T-cell (primary cell): ENCODE data around the gene GABRG3. TPM values are rescaled to one million over a fixed set of nuclear protein-coding genes. Genes with fewer than 3 reads are reported as not detected.
"Not testable (repeated sequence)": the region's sequence is repeated elsewhere in the genome, so short reads cannot be mapped to it uniquely, and the experiment has no call there.

Experiments used
- ATAC-seq, 4 experiments: fragments of 200-7000 bp in 3 of 4; fragments of 150-1000 bp in 1 of 4; cut with Tn5 transposase; replicated peaks in 1 of 4; 1 replicate in 3 of 4; 2 replicates in 1 of 4; pipeline ENCODE4 v1.10.0; 2021; ENCODE audit warnings: moderate library complexity in 3 of 4, mild to moderate bottlenecking in 2 of 4, moderate number of reproducible peaks in 1 of 4
- CTCF ChIA-PET, 2 donors: fragments of 300-600 bp; sonication (Branson Sonifier 250); formaldehyde crosslinking; loops; one replicate each; lab custom pipeline; 2022; ENCODE audit warnings: antibody characterized with exemption in 2 of 2; lab: Charles Lee
- POLR2A ChIA-PET, 2 donors: fragments of 300-600 bp; sonication (Branson Sonifier 250); formaldehyde crosslinking; loops; one replicate each; lab custom pipeline; 2022; ENCODE audit warnings: antibody characterized with exemption in 2 of 2; lab: Charles Lee
- DNase-seq, 35 experiments: peaks; one replicate each; pipeline versions ENCODE4 v3.0.0 to v3.0.0-alpha.2; 2013 to 2023
- H3K27ac ChIP-seq: one replicate; pipeline ENCODE4 v1.5.1; 2013; ENCODE audit warnings: low read length
- H3K27me3 ChIP-seq, 2 experiments: replicated peaks in 1 of 2; 1 replicate in 1 of 2; 2 replicates in 1 of 2; pipeline versions ENCODE4 v1.6.1 to v1.7.0; 2013; ENCODE audit warnings: low read length in 1 of 2, mixed read lengths in 1 of 2; ENCODE audit not compliant: control insufficient read depth in 2 of 2, insufficient read depth in 2 of 2; ENCODE audit errors: extremely low read depth in 1 of 2
- H3K36me3 ChIP-seq, 2 donors: 1 replicate in 1 of 2; 2 replicates in 1 of 2; pipeline versions ENCODE4 v1.6.1 to v1.7.0; 2013; ENCODE audit warnings: low read length in 1 of 2; ENCODE audit not compliant: control insufficient read depth in 2 of 2, insufficient read depth in 1 of 2; ENCODE audit errors: extremely low read depth in 1 of 2
- H3K4me1 ChIP-seq, 2 experiments: 1 replicate in 1 of 2; 2 replicates in 1 of 2; pipeline versions ENCODE4 v1.6.1 to v1.7.0; 2013; ENCODE audit warnings: low read length in 2 of 2, mixed read lengths in 1 of 2; ENCODE audit not compliant: insufficient read depth in 2 of 2, control insufficient read depth in 1 of 2; ENCODE audit errors: extremely low read depth in 1 of 2
- H3K4me3 ChIP-seq, 2 donors: 1 replicate in 1 of 2; 2 replicates in 1 of 2; pipeline versions ENCODE4 v1.5.1 to v1.7.0; 2013; ENCODE audit warnings: mild to moderate bottlenecking in 2 of 2, low read length in 1 of 2, moderate library complexity in 1 of 2; ENCODE audit not compliant: control insufficient read depth in 1 of 2; ENCODE audit errors: extremely low read depth in 1 of 2
- H3K9me3 ChIP-seq: 2 replicates; pipeline ENCODE4 v1.7.0; 2013
- H3K27ac Mint-ChIP-seq, 2 donors: one replicate each; pipeline ENCODE4 v1.8.0; 2020 to 2021; ENCODE audit warnings: mild to moderate bottlenecking in 2 of 2, mixed read lengths in 2 of 2
- H3K27me3 Mint-ChIP-seq, 2 donors: one replicate each; pipeline ENCODE4 v1.8.0; 2021 to 2022; ENCODE audit warnings: mixed read lengths in 2 of 2
- H3K36me3 Mint-ChIP-seq: one replicate; pipeline ENCODE4 v1.8.0; 2021; ENCODE audit warnings: mixed read lengths
- H3K4me1 Mint-ChIP-seq, 3 donors: one replicate each; pipeline ENCODE4 v1.8.0; 2020 to 2022; ENCODE audit warnings: mixed read lengths in 3 of 3, mild to moderate bottlenecking in 1 of 3
- H3K4me3 Mint-ChIP-seq, 3 donors: one replicate each; pipeline ENCODE4 v1.8.0; 2020 to 2022; ENCODE audit warnings: mild to moderate bottlenecking in 3 of 3, mixed read lengths in 3 of 3, moderate library complexity in 3 of 3
- H3K9me3 Mint-ChIP-seq, 3 donors: one replicate each; pipeline ENCODE4 v1.8.0; 2020 to 2022; ENCODE audit warnings: mixed read lengths in 3 of 3
- WGBS: methylation state at CpG from one replicate; pipeline ENCODE4 v1.1.5; 2013; ENCODE audit warnings: missing lambda C conversion rate; ENCODE audit not compliant: insufficient coverage; 5-methylcytosine and 5-hydroxymethylcytosine counted together
- total RNA-seq, 35 experiments: library from RNA in 6 of 35; stranded (reverse) in 6 of 35; fragments of 120-200 nt in 1 of 35; gene quantifications; one replicate each; pipeline versions ENCODE4 v1.2.1 to v1.2.4 and lab custom pipeline; 2013 to 2026

Gene GABRG3
- total RNA-seq, 5 donors from 2014 or later (not counting 1 experiment from before 2014, with no cell fraction given): not detected

- no peak overlapping the region for H3K27ac Mint-ChIP-seq
- no peaks in the 10 kb centered on the region for H3K36me3 Mint-ChIP-seq
- Histone ChIP-seq H3K27me3 (peaks cover 0 to 5% of the 10 kb centered on the region in 2 experiments), H3K36me3 (no peaks in the 10 kb centered on the region), H3K4me3 (no peak overlapping the region), H3K9me3 (no peaks in the 10 kb centered on the region), H3K4me1 (no peaks in the 10 kb centered on the region), H3K27ac (no peak overlapping the region)
- H3K27me3 Mint-ChIP-seq: no peaks in the 10 kb centered on the region
- peaks cover 0 to 3% (median 0%) of the 10 kb centered on the region in 3 donors for H3K9me3 Mint-ChIP-seq
- CTCF ChIA-PET: no interaction called here
- no peak overlapping the region for H3K4me3 Mint-ChIP-seq
- ATAC-seq: no peak
- WGBS: 70% methylated on average over 7 of the region's 7 CpGs
- no peaks in the 10 kb centered on the region for H3K4me1 Mint-ChIP-seq
- POLR2A ChIA-PET: no interaction called here
- DNase-seq: no peak
Measured at GRCh38 chr15:27360316-27360715, 389.3 kb downstream of the GABRG3 start.

GRCh38 chr15:27361438-27361837 is 390.5 kb downstream of the GABRG3 start:
- Histone ChIP-seq H3K9me3 (no peaks in the 10 kb centered on the region), H3K4me3 (no peak overlapping the region), H3K4me1 (no peaks in the 10 kb centered on the region), H3K36me3 (no peaks in the 10 kb centered on the region), H3K27ac (no peak overlapping the region), H3K27me3 (peaks cover 0 to 5% of the 10 kb centered on the region in 2 experiments)
- no peaks in the 10 kb centered on the region for H3K27me3 Mint-ChIP-seq
- CTCF ChIA-PET: no interaction called here
- H3K27ac Mint-ChIP-seq: no peak overlapping the region
- WGBS: no CpG with 5 or more reads among the region's 5 CpGs
- H3K36me3 Mint-ChIP-seq: no peaks in the 10 kb centered on the region
- ATAC-seq (no peak), DNase-seq (no peak)
- H3K4me3 Mint-ChIP-seq: no peak overlapping the region
- peaks cover 0 to 3% (median 0%) of the 10 kb centered on the region in 3 donors for H3K9me3 Mint-ChIP-seq
- H3K4me1 Mint-ChIP-seq: no peaks in the 10 kb centered on the region
- POLR2A ChIA-PET: no interaction called here

- no peak overlapping the region for H3K4me3 ChIP-seq
- 83% methylated on average over 1 of the region's 2 CpGs for WGBS
- no peak for DNase-seq
- no peaks in the 10 kb centered on the region for H3K36me3 Mint-ChIP-seq
- ATAC-seq: no peak
- H3K9me3 ChIP-seq: no peaks in the 10 kb centered on the region
- CTCF ChIA-PET: no interaction called here
- H3K27me3 ChIP-seq: no peaks in the 10 kb centered on the region
- H3K27me3 Mint-ChIP-seq: no peaks in the 10 kb centered on the region
- no peaks in the 10 kb centered on the region for H3K4me1 ChIP-seq
- no peaks in the 10 kb centered on the region for H3K36me3 ChIP-seq
- no peaks in the 10 kb centered on the region for H3K4me1 Mint-ChIP-seq
- no peak overlapping the region for H3K27ac ChIP-seq
- POLR2A ChIA-PET: interaction anchor here in 1 of 2 donors (0.7 kb wide), 1 partner anchor 20 kb away, joined by 3 read pairs; no protein-coding TSS in a partner anchor
- H3K4me3 Mint-ChIP-seq: no peak overlapping the region
- peaks cover 0 to 4% (median 4%) of the 10 kb centered on the region in 3 donors for H3K9me3 Mint-ChIP-seq
- H3K27ac Mint-ChIP-seq: no peak overlapping the region
Measured at GRCh38 chr15:27365456-27365855, 394.5 kb downstream of the GABRG3 start.

GRCh38 chr15:27377391-27377790 is 406.4 kb downstream of the GABRG3 start:
- H3K36me3 ChIP-seq, DNase-seq, H3K4me1 Mint-ChIP-seq, H3K27me3 Mint-ChIP-seq, H3K27ac ChIP-seq, H3K27me3 ChIP-seq, H3K9me3 ChIP-seq, H3K36me3 Mint-ChIP-seq, H3K27ac Mint-ChIP-seq, H3K4me1 ChIP-seq, CTCF ChIA-PET, POLR2A ChIA-PET, H3K4me3 Mint-ChIP-seq, ATAC-seq, H3K4me3 ChIP-seq: not testable (repeated sequence)
- H3K9me3 Mint-ChIP-seq: peaks cover 7 to 19% (median 14%) of the 10 kb centered on the region in 3 donors
- WGBS: 40% methylated on average over 1 of the region's 2 CpGs

- no peak for DNase-seq
- Mint-ChIP-seq H3K4me3 (no peak overlapping the region), H3K9me3 (peaks cover 8 to 20% (median 12%) of the 10 kb centered on the region in 3 donors), H3K4me1 (no peaks in the 10 kb centered on the region), H3K27me3 (no peaks in the 10 kb centered on the region), H3K36me3 (no peaks in the 10 kb centered on the region), H3K27ac (no peak overlapping the region)
- H3K36me3 ChIP-seq: no peaks in the 10 kb centered on the region
- H3K27ac ChIP-seq: no peak overlapping the region
- POLR2A ChIA-PET: interaction anchor here in 1 of 2 donors (0.6 kb wide), 1 partner anchor 110 kb away, joined by 3 read pairs; no protein-coding TSS in a partner anchor
- H3K4me1 ChIP-seq: no peaks in the 10 kb centered on the region
- 61% methylated on average over 6 of the region's 8 CpGs for WGBS
- no peaks in the 10 kb centered on the region for H3K27me3 ChIP-seq
- CTCF ChIA-PET: no interaction called here
- no peak for ATAC-seq
- H3K9me3 ChIP-seq: no peaks in the 10 kb centered on the region
- H3K4me3 ChIP-seq: no peak overlapping the region
Measured at GRCh38 chr15:27382361-27383025, 411.5 kb downstream of the GABRG3 start.

GRCh38 chr15:27383726-27384125 is 412.7 kb downstream of the GABRG3 start:
- Mint-ChIP-seq H3K9me3 (peaks cover 8 to 24% (median 10%) of the 10 kb centered on the region in 3 donors), H3K27ac (no peak overlapping the region), H3K4me1 (no peaks in the 10 kb centered on the region), H3K4me3 (no peak overlapping the region), H3K36me3 (no peaks in the 10 kb centered on the region), H3K27me3 (no peaks in the 10 kb centered on the region)
- H3K9me3 ChIP-seq: no peaks in the 10 kb centered on the region
- H3K4me3 ChIP-seq: no peak overlapping the region
- no peaks in the 10 kb centered on the region for H3K4me1 ChIP-seq
- no peak overlapping the region for H3K27ac ChIP-seq
- DNase-seq: no peak
- no peaks in the 10 kb centered on the region for H3K27me3 ChIP-seq
- CTCF ChIA-PET: interaction anchor here in 1 of 2 donors (0.6 kb wide), 1 partner anchor 493 kb away, joined by 3 read pairs; no protein-coding TSS in a partner anchor
- POLR2A ChIA-PET: no interaction called here
- no peaks in the 10 kb centered on the region for H3K36me3 ChIP-seq
- ATAC-seq: no peak
- WGBS: no CpG with 5 or more reads among the region's 4 CpGs
